H1 (cell line): ENCODE data around the gene THAP4. TPM values are rescaled to one million over a fixed set of nuclear protein-coding genes. Genes with fewer than 3 reads are reported as not detected.

Experiments
- CTCF ChIA-PET: fragments of 300-600 bp; sonication (Branson Sonifier 250); formaldehyde crosslinking; loops from one replicate; lab custom pipeline; 2021; ENCODE audit not compliant: partially characterized antibody; lab: Charles Lee
- POLR2A ChIA-PET: fragments of 300-600 bp; sonication (Branson Sonifier 250); formaldehyde crosslinking; loops from one replicate; lab custom pipeline; 2021; ENCODE audit warnings: inconsistent platforms; ENCODE audit not compliant: partially characterized antibody; lab: Charles Lee
- DNase-seq, 2 experiments: peaks; one replicate each; pipeline versions ENCODE4 v3.0.0 to v3.0.0-alpha.2; 2010 to 2022; ENCODE audit warnings: low spot score in 2 of 2, low read depth in 1 of 2, mixed read lengths in 1 of 2
- FAIRE-seq: peaks from 2 replicates; lab custom pipeline; 2011; peaks lifted over from hg19 to GRCh38; lab: Jason Lieb, UNC
- H2AFZ ChIP-seq: 2 replicates; pipeline ENCODE4 v1.8.1; 2012; ENCODE audit warnings: low read length, inconsistent platforms
- H2AK5ac ChIP-seq: 2 replicates; pipeline ENCODE4 v1.6.1; 2013; ENCODE audit warnings: low read depth, low read length
- H2BK120ac ChIP-seq: replicated peaks from 2 replicates; pipeline ENCODE3; 2013; ENCODE audit warnings: low read depth, low read length, inconsistent platforms
- H2BK12ac ChIP-seq: 2 replicates; pipeline ENCODE4 v1.6.1; 2013; ENCODE audit warnings: low read depth, low read length
- H2BK15ac ChIP-seq: 2 replicates; pipeline ENCODE4 v1.6.1; 2013; ENCODE audit warnings: low read length
- H2BK20ac ChIP-seq: 2 replicates; pipeline ENCODE4 v1.6.1; 2013; ENCODE audit warnings: low read length
- H2BK5ac ChIP-seq: 2 replicates; pipeline ENCODE4 v1.6.1; 2013; ENCODE audit warnings: low read depth, low read length
- H3K14ac ChIP-seq: 2 replicates; pipeline ENCODE4 v1.6.1; 2013; ENCODE audit warnings: inconsistent platforms; ENCODE audit not compliant: insufficient read length
- H3K18ac ChIP-seq: 2 replicates; pipeline ENCODE4 v1.6.1; 2013; ENCODE audit warnings: low read length; ENCODE audit errors: extremely low read depth
- H3K23ac ChIP-seq: 2 replicates; pipeline ENCODE4 v1.6.1; 2013; ENCODE audit warnings: inconsistent platforms; ENCODE audit not compliant: insufficient read length
- H3K23me2 ChIP-seq: 2 replicates; pipeline ENCODE4 v1.6.1; 2013; ENCODE audit warnings: low read depth, low read length
- H3K27ac ChIP-seq: 2 replicates; pipeline ENCODE4 v1.6.1; 2011; ENCODE audit warnings: low read depth, low read length, inconsistent platforms
- H3K27me3 ChIP-seq, 4 experiments: replicated peaks in 1 of 4; 1 replicate in 1 of 4; 2 replicates in 3 of 4; pipeline versions ENCODE4 v1.6.1 to v1.8.1; 2011 to 2013; ENCODE audit warnings: low read length in 3 of 4, mild to moderate bottlenecking in 3 of 4, inconsistent platforms in 2 of 4, mixed read lengths in 2 of 4, moderate library complexity in 1 of 4; ENCODE audit not compliant: control insufficient read depth in 3 of 4, insufficient read depth in 3 of 4; ENCODE audit errors: extremely low read depth in 1 of 4
- H3K36me3 ChIP-seq, 4 experiments: 2 replicates each; pipeline versions ENCODE4 v1.6.1 to v1.8.1; 2011 to 2013; ENCODE audit warnings: mild to moderate bottlenecking in 4 of 4, low read length in 3 of 4, moderate library complexity in 2 of 4, control low read depth in 1 of 4, inconsistent platforms in 1 of 4; ENCODE audit not compliant: insufficient read depth in 4 of 4, control insufficient read depth in 2 of 4
- H3K4ac ChIP-seq: replicated peaks from 2 replicates; pipeline ENCODE3; 2013; ENCODE audit warnings: low read length, low read depth, mixed read lengths, inconsistent platforms; ENCODE audit not compliant: insufficient read length
- H3K4me1 ChIP-seq, 4 experiments: replicated peaks in 1 of 4; 1 replicate in 1 of 4; 2 replicates in 3 of 4; pipeline versions ENCODE4 v1.6.1 to v1.8.1; 2011 to 2013; ENCODE audit warnings: low read length in 3 of 4, inconsistent platforms in 2 of 4, mixed read lengths in 1 of 4; ENCODE audit not compliant: insufficient read depth in 4 of 4, control insufficient read depth in 3 of 4
- H3K4me2 ChIP-seq, 2 experiments: 2 replicates each; pipeline versions ENCODE4 v1.6.1 to v1.8.1; 2011 to 2013; ENCODE audit warnings: low read depth in 2 of 2, low read length in 2 of 2, control low read depth in 1 of 2, inconsistent platforms in 1 of 2, mild to moderate bottlenecking in 1 of 2; ENCODE audit not compliant: insufficient read depth in 1 of 2
- H3K4me3 ChIP-seq, 4 experiments: fragments of 200-600, 300-600 bp in 1 of 4; sonication (generic), shearing (Covaris generic), sonication (Bioruptor Twin) in 1 of 4; 2 replicates each; pipeline versions ENCODE4 v1.5.1 to v1.8.1; 2011 to 2016; ENCODE audit warnings: low read length in 4 of 4, low read depth in 3 of 4, control low read depth in 2 of 4, inconsistent platforms in 2 of 4, mild to moderate bottlenecking in 2 of 4, mixed read lengths in 1 of 4, moderate library complexity in 1 of 4; ENCODE audit not compliant: insufficient read depth in 2 of 4; ENCODE audit errors: extremely low read depth in 1 of 4
- H3K56ac ChIP-seq: replicated peaks from 2 replicates; pipeline ENCODE3; 2013; ENCODE audit warnings: low read depth, mild to moderate bottlenecking, mixed read lengths, low read length, inconsistent platforms; ENCODE audit not compliant: insufficient read length
- H3K79me1 ChIP-seq: 2 replicates; pipeline ENCODE4 v1.6.1; 2013; ENCODE audit warnings: low read depth, low read length, control low read depth
- H3K79me2 ChIP-seq, 2 experiments: 2 replicates each; pipeline versions ENCODE4 v1.6.1 to v1.8.1; 2012 to 2013; ENCODE audit warnings: low read length in 2 of 2, mild to moderate bottlenecking in 2 of 2, inconsistent platforms in 1 of 2; ENCODE audit not compliant: insufficient read depth in 2 of 2, control insufficient read depth in 1 of 2
- H3K9ac ChIP-seq, 4 experiments: replicated peaks in 1 of 4; 1 replicate in 1 of 4; 2 replicates in 3 of 4; pipeline versions ENCODE4 v1.6.1 to v1.8.1; 2011 to 2013; ENCODE audit warnings: low read depth in 3 of 4, low read length in 3 of 4, control low read depth in 2 of 4, mild to moderate bottlenecking in 2 of 4, moderate library complexity in 2 of 4, inconsistent platforms in 1 of 4; ENCODE audit errors: extremely low read depth in 1 of 4
- H3K9me3 ChIP-seq, 2 experiments: 2 replicates each; pipeline versions ENCODE4 v1.6.1 to v1.8.1; 2012 to 2013; ENCODE audit warnings: mild to moderate bottlenecking in 2 of 2, moderate library complexity in 2 of 2, control low read depth in 1 of 2, inconsistent platforms in 1 of 2, low read depth in 1 of 2, low read length in 1 of 2, mixed read lengths in 1 of 2; ENCODE audit not compliant: insufficient read depth in 2 of 2
- H4K20me1 ChIP-seq, 2 experiments: replicated peaks in 1 of 2; 2 replicates each; pipeline versions ENCODE3 to v1.8.1; 2011 to 2013; ENCODE audit warnings: inconsistent platforms in 2 of 2, low read length in 2 of 2, mild to moderate bottlenecking in 1 of 2; ENCODE audit not compliant: insufficient read depth in 2 of 2, control insufficient read depth in 1 of 2
- H4K5ac ChIP-seq: 2 replicates; pipeline ENCODE4 v1.6.1; 2013; ENCODE audit warnings: low read length, low read depth, mixed read lengths, inconsistent platforms; ENCODE audit not compliant: insufficient read length
- H4K8ac ChIP-seq: 2 replicates; pipeline ENCODE4 v1.8.0; 2013; ENCODE audit warnings: mild to moderate bottlenecking, moderate library complexity, low read length, inconsistent platforms; ENCODE audit not compliant: insufficient read depth; ENCODE audit errors: extremely low read depth
- H4K91ac ChIP-seq: replicated peaks from 2 replicates; pipeline ENCODE3; 2013; ENCODE audit warnings: low read length, mixed read lengths, inconsistent platforms; ENCODE audit not compliant: insufficient read length
- POLR2A ChIP-seq, 2 experiments: IDR thresholded peaks; 1 replicate in 1 of 2; 2 replicates in 1 of 2; pipeline ENCODE4 v1.6.1; 2011; ENCODE audit warnings: low read depth in 2 of 2, low read length in 2 of 2, mild to moderate bottlenecking in 2 of 2; ENCODE audit errors: control extremely low read depth in 1 of 2
- RFX5 ChIP-seq: IDR thresholded peaks from 2 replicates; pipeline ENCODE4 v1.6.1; 2011; ENCODE audit warnings: low read depth, low read length, improper control_type of control experiment, borderline replicate concordance
- SP2 ChIP-seq: IDR thresholded peaks from 2 replicates; pipeline ENCODE4 v1.6.1; 2012; ENCODE audit warnings: mild to moderate bottlenecking, low read length, inconsistent platforms
- WGBS, 2 experiments: shearing (Covaris generic) in 1 of 2; methylation state at CpG; one replicate each; pipeline versions ENCODE4 v1.1.6 to v1.1.7; 2013 to 2015; ENCODE audit warnings: low lambda C conversion rate in 2 of 2, mixed read lengths in 2 of 2, inconsistent platforms in 1 of 2, low coverage in 1 of 2, missing lambda C conversion rate in 1 of 2; ENCODE audit not compliant: insufficient replicate concordance in 2 of 2, insufficient coverage in 1 of 2, insufficient read length in 1 of 2; ENCODE audit errors: extremely low coverage in 1 of 2, missing lambda C conversion rate in 1 of 2; 5-methylcytosine and 5-hydroxymethylcytosine counted together
- polyA plus RNA-seq, 7 experiments: library from polyadenylated mRNA; depleted of rRNA in 3 of 7; stranded (reverse) in 5 of 7; unstranded in 2 of 7; fragments of >200 nt in 5 of 7; fragments of 200-250 nt in 2 of 7; gene quantifications; 1 replicate in 5 of 7; 2 replicates in 1 of 7; 4 replicates in 1 of 7; pipeline versions ENCODE4 v1.2.1 to v1.2.3, GENCODE V29; 2011 to 2013; ENCODE audit warnings: missing spikeins in 2 of 7, mixed read lengths in 2 of 7
- total RNA-seq: library from RNA; stranded (reverse); fragmentation: NEBNext Ultra II Directional; extraction: Animal tissue kit (Norgen Biotek cat#: 25700); gene quantifications from 2 replicates; pipeline ENCODE4 v1.2.1, GENCODE V29; 2021

Gene THAP4
- total and polyA plus RNA-seq, 2 of the 8 experiments (the other 6 are each of a cell fraction or from before 2014, with no cell fraction given), result 78.9 to 83.6 TPM

GRCh38 chr2:241574911-241575623, 61.9 kb downstream of the THAP4 start:
- no peak overlapping the region for H2BK12ac ChIP-seq
- no peak overlapping the region for H2BK5ac ChIP-seq
- no peak overlapping the region for H4K5ac ChIP-seq
- 87% methylated on average over 7 of the region's 7 CpGs; no CpG with 5 or more reads in 1 of the 2 experiments for WGBS, 2 experiments
- H4K91ac ChIP-seq, result no peak overlapping the region
- no peaks in the 10 kb centered on the region; a peak in 3 of 7 replicates for H3K27me3 ChIP-seq
- no peaks in the 10 kb centered on the region for H3K79me2 ChIP-seq
- no peak for FAIRE-seq
- H3K4me1 ChIP-seq, result peaks cover 0 to 10% (median 0%) of the 10 kb centered on the region in 4 experiments; a peak in 3 of 7 replicates
- no peak overlapping the region for H3K4me3 ChIP-seq
- H3K18ac ChIP-seq, result no peak overlapping the region
- no peak overlapping the region for H2AK5ac ChIP-seq
- peaks cover 0 to 4% (median 2%) of the 10 kb centered on the region in 4 experiments; a peak in 2 of 8 replicates for H3K36me3 ChIP-seq
- no peak overlapping the region for H3K56ac ChIP-seq
- no peak overlapping the region for H3K9ac ChIP-seq
- no peak for DNase-seq
- no peak overlapping the region for H2AFZ ChIP-seq
- peak in 1 of 2 experiments; percentile 45; a peak in 2 of 3 replicates for TF ChIP-seq POLR2A (IDR thresholded peaks at IDR 0.05; ENCODE audit: control extremely low read depth in 1 of 2, low read depth in 2 of 2, low read length in 2 of 2)
- no peak for TF ChIP-seq RFX5
- TF ChIP-seq SP2, result no peak
- H3K4ac ChIP-seq, result no peak overlapping the region
- no peaks in the 10 kb centered on the region; the same call in none of the 2 replicates for H3K79me1 ChIP-seq
- ChIA-PET POLR2A (interaction anchor here (0.7 to 1.6 kb wide), 2 partner anchors 16 to 34 kb away, joined by 3 to 4 read pairs; no protein-coding TSS in a partner anchor), CTCF (interaction anchor here (1.0 to 1.6 kb wide), 2 partner anchors 20 to 55 kb away, joined by 3 read pairs; no protein-coding TSS in a partner anchor)
- no peak overlapping the region for H3K4me2 ChIP-seq
- H2BK20ac ChIP-seq, result no peak overlapping the region
- H3K27ac ChIP-seq, result no peak overlapping the region
- H4K20me1 ChIP-seq, result peaks cover 0 to under 1% of the 10 kb centered on the region in 2 experiments
- H3K14ac ChIP-seq, result no peak overlapping the region
- H3K9me3 ChIP-seq, result peaks cover 0 to 2% of the 10 kb centered on the region in 2 experiments; a peak in 1 of 4 replicates
- no peak overlapping the region for H2BK120ac ChIP-seq
- H3K23me2 ChIP-seq, result peaks cover 3% of the 10 kb centered on the region; the same call in 1 of the 2 replicates
- no peak overlapping the region for H4K8ac ChIP-seq
- H3K23ac ChIP-seq, result no peak overlapping the region
- H2BK15ac ChIP-seq, result no peak overlapping the region
